OCI-LY7 (cell line): ENCODE data around the gene SEMA3E. TPM values are rescaled to one million over a fixed set of nuclear protein-coding genes. Genes with fewer than 3 reads are reported as not detected.

Source experiments
- BruUV-seq: library from RNA; stranded (reverse); fragments of 400-500 nt; replicated peaks from 2 replicates; lab custom pipeline; 2021; lab: Mats Ljungman, UMichigan
- CTCF ChIA-PET: fragments of 300-600 bp; sonication (Branson Sonifier 250); formaldehyde crosslinking; loops from one replicate; lab custom pipeline; 2022; ENCODE audit warnings: antibody characterized with exemption; ENCODE audit not compliant: unreplicated experiment; lab: Charles Lee
- POLR2A ChIA-PET: fragments of 300-600 bp; sonication (Branson Sonifier 250); formaldehyde crosslinking; loops from one replicate; lab custom pipeline; 2022; ENCODE audit warnings: antibody characterized with exemption; lab: Charles Lee
- DNase-seq: peaks from one replicate; pipeline ENCODE4 v3.0.0-alpha.2; 2015; ENCODE audit warnings: low spot score
- H2AFZ ChIP-seq: fragments of 200-600 bp; sonication (generic), shearing (Covaris generic); 2 replicates; pipeline ENCODE4 v1.6.1; 2014; ENCODE audit warnings: mild to moderate bottlenecking, antibody characterized with exemption, low read length, moderate library complexity
- H3K27ac ChIP-seq: fragments of 200-600 bp; sonication (generic); 2 replicates; pipeline ENCODE4 v1.5.1; 2014; ENCODE audit warnings: mixed run types, low read depth, mild to moderate bottlenecking, moderate library complexity, low read length, inconsistent platforms; ENCODE audit not compliant: poor library complexity, severe bottlenecking
- H3K36me3 ChIP-seq: fragments of 200-600 bp; sonication (generic); 2 replicates; pipeline ENCODE4 v1.6.1; 2014; ENCODE audit warnings: mild to moderate bottlenecking, antibody characterized with exemption, low read length, moderate library complexity, mixed read lengths; ENCODE audit not compliant: insufficient read depth
- H3K4me1 ChIP-seq: fragments of 200-600 bp; sonication (generic); 2 replicates; pipeline ENCODE4 v1.5.1; 2014; ENCODE audit warnings: mild to moderate bottlenecking, low read length; ENCODE audit not compliant: insufficient read depth, poor library complexity, severe bottlenecking
- H3K4me2 ChIP-seq: fragments of 200-600 bp; sonication (generic); 2 replicates; pipeline ENCODE4 v1.6.1; 2014; ENCODE audit warnings: mild to moderate bottlenecking, low read length
- H3K4me3 ChIP-seq: fragments of 200-600 bp; sonication (generic); 2 replicates; pipeline ENCODE4 v1.5.1; 2014; ENCODE audit warnings: mild to moderate bottlenecking, low read depth, low read length; ENCODE audit not compliant: poor library complexity, severe bottlenecking
- H3K79me2 ChIP-seq: fragments of 200-600 bp; sonication (generic); 2 replicates; pipeline ENCODE4 v1.6.1; 2016; ENCODE audit warnings: low read depth, mild to moderate bottlenecking, low read length, moderate library complexity, mixed read lengths; ENCODE audit not compliant: insufficient read depth
- H3K9me2 ChIP-seq: fragments of 200-600 bp; sonication (generic); 2 replicates; pipeline ENCODE4 v1.6.1; 2016; ENCODE audit warnings: mild to moderate bottlenecking, low read length, mixed read lengths; ENCODE audit not compliant: insufficient read depth
- H3K9me3 ChIP-seq: fragments of 200-600 bp; sonication (generic); 2 replicates; pipeline ENCODE4 v1.6.1; 2014; ENCODE audit warnings: mild to moderate bottlenecking, mixed run types, low read length, mixed read lengths
- H4K20me1 ChIP-seq: fragments of 200-600 bp; sonication (generic); 2 replicates; pipeline ENCODE4 v1.6.1; 2014; ENCODE audit warnings: mild to moderate bottlenecking, antibody characterized with exemption, low read length, moderate library complexity, mixed read lengths; ENCODE audit not compliant: insufficient read depth
- CTCF ChIP-seq: fragments of 200-600 bp; sonication (generic); conservative IDR thresholded peaks from 2 replicates; pipeline ENCODE4 v1.5.1; 2014; ENCODE audit warnings: mild to moderate bottlenecking, antibody characterized with exemption, low read length, moderate library complexity, mixed read lengths
- EZH2phosphoT487 ChIP-seq: fragments of 200-600 bp; sonication (generic); IDR thresholded peaks from 2 replicates; pipeline ENCODE4 v1.6.1; 2018; ENCODE audit warnings: low read depth, borderline replicate concordance, mild to moderate bottlenecking, mixed run types, antibody characterized with exemption, low read length, moderate library complexity, mixed read lengths
- intact Hi-C: fragments of 100-400 bp; cut with micrococcal nuclease; formaldehyde crosslinking; loops from one replicate; pipeline ENCODE4 v1.10.0; 2022; ENCODE audit not compliant: unreplicated experiment
- total RNA-seq, 2 experiments: library from RNA; depleted of rRNA in 1 of 2; stranded (reverse); fragments of >200 nt in 1 of 2; shearing (Covaris generic) in 1 of 2; gene quantifications; 2 replicates each; pipeline ENCODE4 v1.2.3, GENCODE V29; 2014 to 2022

The SEMA3E gene
- total RNA-seq, 2 experiments from 2014 or later: 0.06 TPM; not detected in 1

GRCh38 chr7:83365746-83366145, 283.2 kb downstream of the SEMA3E start:
- H3K79me2 ChIP-seq: no peaks in the 10 kb centered on the region
- no TSS peak for BruUV-seq
- no peak overlapping the region for H3K4me3 ChIP-seq
- intact Hi-C loops: no loop called here
- no peaks in the 10 kb centered on the region for H4K20me1 ChIP-seq
- no peaks in the 10 kb centered on the region for H3K4me1 ChIP-seq
- DNase-seq: no peak
- no peaks in the 10 kb centered on the region for H3K9me3 ChIP-seq
- H2AFZ ChIP-seq: no peak overlapping the region
- H3K9me2 ChIP-seq: no peaks in the 10 kb centered on the region
- H3K27ac ChIP-seq: no peak overlapping the region
- ChIA-PET CTCF (no interaction called here), POLR2A (no interaction called here)
- H3K36me3 ChIP-seq: no peaks in the 10 kb centered on the region
- no peak overlapping the region for H3K4me2 ChIP-seq
- TF ChIP-seq EZH2phosphoT487 (no peak), CTCF (peak; percentile 36)

DNA sequence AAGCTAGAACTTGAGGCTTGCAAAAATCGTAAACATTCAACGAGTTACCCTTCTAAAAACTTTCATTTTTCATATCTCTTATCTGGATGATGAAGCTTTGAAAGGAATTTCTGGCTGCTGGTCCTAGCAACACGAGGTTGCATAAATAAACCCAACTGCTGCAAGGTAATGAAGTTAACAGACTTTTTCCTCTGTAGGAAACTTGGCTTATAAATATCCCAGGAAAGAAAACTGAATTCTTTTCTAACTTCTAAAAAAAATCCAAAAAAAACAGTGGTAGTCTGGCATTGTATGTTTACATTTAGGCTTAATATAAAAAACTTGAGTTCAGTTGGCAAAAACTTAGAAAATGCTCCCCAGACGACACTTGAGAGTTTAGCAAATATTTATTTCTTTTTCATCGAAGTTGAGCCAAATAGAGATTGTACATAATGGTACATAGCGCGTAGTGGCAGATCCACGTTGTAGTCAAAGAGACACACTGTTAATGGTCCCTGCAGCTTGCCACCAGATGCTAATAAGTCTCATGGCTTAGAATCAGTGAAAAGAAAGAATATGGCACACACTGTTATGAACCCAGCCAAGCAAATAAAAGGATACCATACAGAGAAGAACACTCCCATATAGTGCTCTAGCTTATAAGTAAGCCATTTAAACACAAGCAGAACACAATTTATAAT, 285.9 kb downstream of the SEMA3E start:
- BruUV-seq: no TSS peak
- Histone ChIP-seq H3K4me1 (no peaks in the 10 kb centered on the region), H3K4me3 (no peak overlapping the region), H3K9me2 (no peaks in the 10 kb centered on the region), H3K4me2 (no peak overlapping the region), H3K79me2 (no peaks in the 10 kb centered on the region), H3K36me3 (no peaks in the 10 kb centered on the region), H2AFZ (no peak overlapping the region), H3K9me3 (no peaks in the 10 kb centered on the region), H3K27ac (no peak overlapping the region), H4K20me1 (no peaks in the 10 kb centered on the region)
- ChIA-PET POLR2A (no interaction called here), CTCF (no interaction called here)
- intact Hi-C loops: no loop called here
- DNase-seq: no peak
- TF ChIP-seq EZH2phosphoT487 (no peak), CTCF (no peak)

DNA sequence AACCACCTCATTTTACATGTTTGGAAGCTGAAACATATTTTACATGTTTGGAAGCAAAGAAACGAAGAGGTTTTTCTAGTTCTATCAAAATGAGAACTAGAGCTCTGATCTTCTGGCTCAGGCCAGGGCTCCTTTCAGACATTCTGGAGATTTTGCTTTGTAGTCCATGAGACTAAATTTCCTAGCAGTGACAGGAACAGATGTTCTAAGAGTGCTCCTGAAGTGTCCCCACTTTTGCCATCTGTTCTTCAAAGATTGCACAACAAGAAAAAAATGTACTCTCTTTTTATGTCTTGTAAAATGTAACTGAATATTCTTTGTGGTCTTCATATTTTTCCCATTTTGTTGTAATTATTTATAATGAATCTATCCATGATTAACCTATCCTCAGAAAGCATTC, 289.8 kb downstream of the SEMA3E start:
- intact Hi-C loops: no loop called here
- Histone ChIP-seq H3K79me2 (no peaks in the 10 kb centered on the region), H3K27ac (no peak overlapping the region), H3K9me2 (no peaks in the 10 kb centered on the region), H2AFZ (no peak overlapping the region), H4K20me1 (no peaks in the 10 kb centered on the region), H3K4me3 (no peak overlapping the region), H3K4me2 (no peak overlapping the region), H3K9me3 (no peaks in the 10 kb centered on the region), H3K4me1 (no peaks in the 10 kb centered on the region), H3K36me3 (no peaks in the 10 kb centered on the region)
- POLR2A ChIA-PET: interaction anchor here (0.9 to 1.3 kb wide), 2 partner anchors 8 to 11 kb away, joined by 4 to 6 read pairs; no protein-coding TSS in a partner anchor
- no TSS peak for BruUV-seq
- DNase-seq: no peak
- CTCF ChIA-PET: no interaction called here
- TF ChIP-seq EZH2phosphoT487: no peak
- no peak for TF ChIP-seq CTCF
